Thyroid gland (tissue), 4 donors: Measurements from ENCODE around the gene HIVEP3. TPM values are rescaled to one million over a fixed set of nuclear protein-coding genes. Genes with fewer than 3 reads are reported as not detected.
"Not testable (repeated sequence)": the region's sequence is repeated elsewhere in the genome, so short reads cannot be mapped to it uniquely, and the experiment has no call there.

Experiments used
- DNase-seq, 2 donors: peaks; one replicate each; pipeline ENCODE4 v3.0.0-alpha.2; 2019
- H3K27ac ChIP-seq, 3 donors: fragments of 200-600 bp; sonication (generic); 1 replicate in 2 of 3; 2 replicates in 1 of 3; pipeline ENCODE4 v1.5.1; 2016 to 2019; ENCODE audit warnings: mild to moderate bottlenecking in 1 of 3, moderate library complexity in 1 of 3
- H3K27me3 ChIP-seq: fragments of 200-600 bp; sonication (generic); one replicate; pipeline ENCODE4 v1.5.1; 2019
- H3K36me3 ChIP-seq, 2 donors: fragments of 200-600 bp; sonication (generic); one replicate each; pipeline ENCODE4 v1.5.1; 2016 to 2019
- H3K4me1 ChIP-seq, 2 donors: fragments of 200-600 bp; sonication (generic); one replicate each; pipeline ENCODE4 v1.5.1; 2017 to 2019
- H3K4me3 ChIP-seq, 3 donors: fragments of 200-600 bp; sonication (generic); replicated peaks in 1 of 3; 1 replicate in 2 of 3; 2 replicates in 1 of 3; pipeline ENCODE4 v1.5.1; 2016; ENCODE audit warnings: mild to moderate bottlenecking in 1 of 3
- H3K9me3 ChIP-seq: fragments of 200-600 bp; sonication (generic); one replicate; pipeline ENCODE4 v1.5.1; 2017
- CTCF ChIP-seq, 6 experiments: fragments of 200-600 bp in 3 of 6; fragments of 450-650 bp in 3 of 6; sonication (generic) in 3 of 6; IDR thresholded peaks; one replicate each; pipeline ENCODE4 v1.5.1; 2016 to 2019; ENCODE audit warnings: antibody characterized with exemption in 6 of 6, mild to moderate bottlenecking in 2 of 6, inconsistent platforms in 1 of 6, moderate library complexity in 1 of 6
- POLR2A ChIP-seq, 2 donors: fragments of 450-650 bp; IDR thresholded peaks; one replicate each; pipeline ENCODE4 v1.6.1; 2017; ENCODE audit warnings: antibody characterized with exemption in 2 of 2, mild to moderate bottlenecking in 2 of 2, moderate library complexity in 1 of 2
- WGBS, 2 donors: methylation state at CpG; one replicate each; pipeline ENCODE4 v1.1.5; 2017; 5-methylcytosine and 5-hydroxymethylcytosine counted together
- intact Hi-C: fragments of 100-400 bp; cut with DNase I; formaldehyde crosslinking; loops from one replicate; pipeline ENCODE4 v1.15.1; 2023
- total RNA-seq, 4 donors: library from RNA; depleted of rRNA; stranded (reverse); fragments of >200 nt; gene quantifications; one replicate each; pipeline ENCODE4 v1.2.3, GENCODE V29; 2016

HIVEP3 gene
- total RNA-seq, 4 donors from 2014 or later, result 9.7 to 13.5 (median 12.5) TPM

GRCh38 chr1:41955461-41956159, 36.9 kb upstream of the HIVEP3 start:
- DNase-seq, result no peak
- intact Hi-C loops, result no loop called here
- Histone ChIP-seq H3K9me3 (no peaks in the 10 kb centered on the region), H3K27me3 (no peaks in the 10 kb centered on the region), H3K4me3 (no peak overlapping the region), H3K36me3 (no peaks in the 10 kb centered on the region), H3K27ac (no peak overlapping the region), H3K4me1 (no peaks in the 10 kb centered on the region)
- WGBS, 2 donors, result 55 to 82% methylated on average over 9 of the region's 9 CpGs
- TF ChIP-seq POLR2A (IDR thresholded peaks at IDR 0.05) (no peak), CTCF (IDR thresholded peaks at IDR 0.05) (no peak)

- Histone ChIP-seq H3K4me3 (no peak overlapping the region), H3K27ac (no peak overlapping the region), H3K9me3 (no peaks in the 10 kb centered on the region), H3K36me3 (no peaks in the 10 kb centered on the region), H3K4me1 (no peaks in the 10 kb centered on the region), H3K27me3 (no peaks in the 10 kb centered on the region)
- no peak for TF ChIP-seq CTCF (IDR thresholded peaks at IDR 0.05)
- TF ChIP-seq POLR2A (IDR thresholded peaks at IDR 0.05), result no peak
- no peak for DNase-seq
- WGBS, 2 donors, result 92 to 96% methylated on average over 6 of the region's 6 CpGs
- intact Hi-C loops, result no loop called here
Measured at GRCh38 chr1:41954533-41954944, 35.8 kb upstream of the HIVEP3 start.

GRCh38 chr1:41953291-41953690, 34.6 kb upstream of the HIVEP3 start:
- intact Hi-C loops, result no loop called here
- DNase-seq, result no peak
- 93 to 96% methylated on average over 1 of the region's 1 CpG for WGBS, 2 donors
- H3K27ac ChIP-seq, result no peak overlapping the region
- H3K4me3 ChIP-seq, result no peak overlapping the region
- H3K36me3 ChIP-seq, result no peaks in the 10 kb centered on the region
- H3K4me1 ChIP-seq, result no peaks in the 10 kb centered on the region
- TF ChIP-seq POLR2A (IDR thresholded peaks at IDR 0.05) (no peak), CTCF (IDR thresholded peaks at IDR 0.05) (no peak)
- no peaks in the 10 kb centered on the region for H3K27me3 ChIP-seq
- H3K9me3 ChIP-seq, result no peaks in the 10 kb centered on the region

- Histone ChIP-seq H3K36me3 (no peaks in the 10 kb centered on the region), H3K9me3 (no peaks in the 10 kb centered on the region), H3K27ac (no peak overlapping the region), H3K27me3 (no peaks in the 10 kb centered on the region), H3K4me1 (no peaks in the 10 kb centered on the region), H3K4me3 (no peak overlapping the region)
- 96 to 97% methylated on average over 2 of the region's 2 CpGs for WGBS, 2 donors
- TF ChIP-seq POLR2A (IDR thresholded peaks at IDR 0.05) (no peak), CTCF (IDR thresholded peaks at IDR 0.05) (no peak)
- intact Hi-C loops, result no loop called here
- DNase-seq, result no peak
Measured at GRCh38 chr1:41952208-41952607, 33.5 kb upstream of the HIVEP3 start.

- DNase-seq, H3K27ac ChIP-seq, intact Hi-C loops, H3K9me3 ChIP-seq, H3K27me3 ChIP-seq, H3K36me3 ChIP-seq, H3K4me1 ChIP-seq, H3K4me3 ChIP-seq: not testable (repeated sequence)
- 88% methylated on average over 3 of the region's 3 CpGs for WGBS, 2 donors
Measured at GRCh38 chr1:41951492-41951891, 32.8 kb upstream of the HIVEP3 start.
